NK-92 (cell line): Measurements from ENCODE around the gene CCDC148.
"Not testable (repeated sequence)": the region's sequence is repeated elsewhere in the genome, so short reads cannot be mapped to it uniquely, and the experiment has no call there.

ENCODE experiments used
- DNase-seq: peaks from one replicate; lab custom pipeline; 2025; ENCODE audit not compliant: unreplicated experiment; lab: John Stamatoyannopoulos, UW

The CCDC148 gene

DNA sequence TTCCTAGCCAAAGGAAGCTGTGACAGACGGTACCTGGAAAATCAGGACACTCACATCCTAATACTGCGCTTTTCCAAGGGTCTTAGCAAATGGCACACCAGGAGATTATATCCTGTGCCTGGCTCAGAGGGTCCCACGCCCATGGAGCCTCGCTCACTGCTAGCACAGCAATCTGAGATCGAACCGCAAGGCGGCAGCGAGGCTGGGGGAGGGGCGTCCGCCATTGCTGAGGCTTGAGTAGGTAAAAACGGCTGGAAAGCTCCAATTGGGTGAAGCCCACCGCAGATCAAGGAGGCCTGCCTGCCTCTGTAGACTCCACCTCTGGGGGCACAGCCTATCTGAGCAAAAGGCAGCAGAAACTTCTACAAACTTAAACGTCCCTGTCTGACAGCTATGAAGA lies 22.8 kb downstream of the CCDC148 start:
- DNase-seq, result not testable (repeated sequence)

DNA sequence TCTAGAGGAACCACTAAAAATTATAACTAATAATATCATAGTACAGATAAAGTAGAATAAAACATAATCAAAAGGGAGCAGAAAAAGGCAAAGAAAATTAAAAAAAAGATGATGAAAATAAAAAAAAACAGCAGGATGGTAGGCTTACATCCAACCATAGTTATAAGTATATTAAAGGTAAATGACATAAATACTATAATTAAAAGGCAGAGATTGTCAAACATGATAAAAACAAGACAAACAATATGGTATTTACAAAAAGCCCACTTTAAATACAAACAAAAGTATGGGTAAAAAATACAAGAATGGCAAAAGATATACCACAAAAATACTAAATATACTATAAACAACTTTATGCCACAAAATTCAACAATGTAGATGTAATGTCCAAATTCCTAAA lies 24.4 kb downstream of the CCDC148 start:
- DNase-seq, result no peak

DNA sequence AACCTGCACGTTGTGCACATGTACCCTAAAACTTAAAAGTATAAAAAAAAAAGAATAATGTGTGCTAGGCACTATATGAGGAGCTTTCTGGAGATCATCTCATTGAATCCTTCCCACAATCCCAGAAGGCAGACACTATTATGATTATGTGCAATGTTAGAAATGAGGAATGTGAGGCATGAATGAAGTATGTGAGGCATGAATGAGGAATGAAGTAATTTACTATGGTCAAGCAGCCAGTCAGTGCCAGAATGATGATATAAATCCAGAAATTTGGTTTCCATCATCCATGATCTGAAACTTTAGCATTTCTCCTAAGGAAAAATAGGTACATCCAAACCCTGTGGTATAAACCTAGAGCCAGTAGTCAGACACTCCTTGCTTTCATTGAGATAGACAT lies 42.0 kb downstream of the CCDC148 start:
- no peak for DNase-seq

DNA sequence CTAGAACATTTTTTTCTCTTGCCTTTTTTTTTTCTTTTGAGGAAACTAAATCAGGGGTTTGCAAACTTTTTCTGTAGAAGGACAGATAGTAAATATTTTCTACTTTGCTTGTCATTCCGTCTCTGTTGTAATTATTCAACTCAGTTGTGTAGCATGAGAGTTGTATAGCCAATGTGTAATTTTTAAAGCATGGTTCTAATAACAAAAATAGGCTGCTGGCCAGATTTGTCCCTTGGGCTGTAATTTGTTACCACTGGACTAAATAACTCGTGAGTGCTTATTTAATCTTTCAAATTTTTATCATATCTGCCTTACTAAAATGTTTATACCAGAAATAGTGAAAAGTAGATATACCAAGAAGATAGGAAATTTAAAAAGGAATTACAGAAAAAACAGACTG lies 43.0 kb downstream of the CCDC148 start:
- no peak for DNase-seq

DNA sequence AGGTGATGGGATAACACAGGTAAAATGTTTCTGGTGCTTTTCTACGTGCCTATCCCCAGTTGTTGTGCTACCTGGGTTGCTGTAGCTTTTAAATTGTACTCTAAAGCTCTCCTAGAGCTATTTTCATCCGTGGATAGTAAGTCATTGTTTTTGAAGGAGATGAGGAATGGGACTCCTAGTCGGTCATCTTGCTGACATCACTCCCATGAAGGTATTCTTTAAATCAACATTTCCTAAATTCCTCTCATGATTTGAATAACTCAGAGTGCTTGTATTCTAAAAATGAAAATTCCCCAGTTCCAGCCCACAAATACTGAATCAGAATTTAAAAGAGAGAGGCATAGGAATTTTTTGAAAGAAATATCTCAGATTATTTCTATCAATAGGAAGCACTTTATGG lies 44.3 kb downstream of the CCDC148 start:
- DNase-seq, result no peak

DNA sequence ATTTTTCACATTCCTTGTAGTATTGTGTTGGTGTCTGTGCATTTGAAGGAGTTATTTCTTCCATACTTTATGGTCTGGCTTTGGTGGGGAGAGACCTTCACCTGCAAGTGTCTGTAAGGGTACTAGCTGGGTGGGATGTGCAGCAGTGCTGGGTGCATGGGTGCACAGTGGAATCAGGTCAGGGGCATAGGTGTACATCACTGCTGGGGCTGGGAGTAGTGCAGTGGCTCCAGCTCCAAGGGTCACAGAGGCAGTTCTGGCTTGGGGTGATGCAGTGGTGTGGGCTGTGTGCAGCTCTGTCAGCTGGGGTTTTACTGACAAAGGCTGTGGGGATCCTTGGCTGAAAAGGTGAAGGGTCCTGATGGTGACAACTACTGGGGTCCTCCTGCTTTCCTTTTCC lies 44.8 kb downstream of the CCDC148 start:
- no peak for DNase-seq

DNA sequence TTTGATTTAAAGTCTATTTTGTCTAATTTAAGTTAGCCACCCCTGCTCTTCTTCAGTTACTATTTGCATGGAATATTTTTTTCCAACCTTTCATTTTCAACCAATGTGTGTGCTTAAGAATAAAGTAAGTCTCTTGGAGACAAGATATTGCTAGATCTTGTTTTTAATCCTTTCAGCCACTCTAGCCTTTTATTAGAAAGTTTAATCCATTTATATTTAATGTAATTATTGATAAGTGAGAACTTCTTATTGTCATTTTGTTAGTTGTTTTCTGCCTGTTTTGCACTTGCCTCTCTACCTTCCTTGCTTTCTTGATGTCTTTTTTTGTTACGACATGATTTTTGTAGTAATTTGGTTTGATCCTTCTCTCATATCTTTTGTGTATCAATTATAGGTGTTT lies 46.4 kb downstream of the CCDC148 start:
- no peak for DNase-seq

DNA sequence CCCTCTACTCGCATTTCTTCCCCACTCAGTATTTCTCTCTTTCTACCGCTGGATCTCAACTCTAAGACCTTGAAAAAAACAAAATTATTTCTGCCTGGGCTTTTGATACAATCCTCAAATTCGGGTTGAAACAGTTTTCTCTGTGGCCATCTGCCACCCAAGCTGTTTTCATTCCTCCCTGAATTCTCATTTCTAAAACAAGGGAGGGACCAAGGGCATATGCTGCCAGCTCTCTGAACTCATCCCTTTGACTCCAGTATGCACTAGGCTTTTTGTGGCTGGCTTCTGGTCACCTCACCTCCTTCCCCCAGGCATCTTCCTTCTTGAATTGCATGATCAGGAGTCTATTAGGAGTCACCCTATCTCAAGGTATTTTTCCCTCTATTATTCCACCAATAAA lies 49.5 kb downstream of the CCDC148 start:
- DNase-seq, result no peak

DNA sequence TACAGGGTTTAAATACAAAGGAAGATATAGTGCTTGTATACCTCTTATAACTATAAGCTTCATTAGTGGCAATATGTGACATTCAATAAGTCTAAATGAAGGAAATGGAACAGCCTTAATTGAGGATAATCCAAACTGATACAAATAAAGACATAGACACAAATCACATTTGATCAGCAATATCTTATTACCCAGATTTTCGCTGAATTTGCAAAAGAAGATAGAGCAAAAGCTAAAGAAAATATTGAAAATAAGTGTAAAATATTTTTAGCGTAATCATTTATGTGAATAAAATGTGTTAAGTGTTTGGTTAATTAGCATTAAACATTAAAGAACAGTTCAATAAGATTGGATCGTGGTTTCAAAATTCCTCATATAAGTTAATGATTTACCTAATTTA lies 51.2 kb downstream of the CCDC148 start:
- no peak for DNase-seq

DNA sequence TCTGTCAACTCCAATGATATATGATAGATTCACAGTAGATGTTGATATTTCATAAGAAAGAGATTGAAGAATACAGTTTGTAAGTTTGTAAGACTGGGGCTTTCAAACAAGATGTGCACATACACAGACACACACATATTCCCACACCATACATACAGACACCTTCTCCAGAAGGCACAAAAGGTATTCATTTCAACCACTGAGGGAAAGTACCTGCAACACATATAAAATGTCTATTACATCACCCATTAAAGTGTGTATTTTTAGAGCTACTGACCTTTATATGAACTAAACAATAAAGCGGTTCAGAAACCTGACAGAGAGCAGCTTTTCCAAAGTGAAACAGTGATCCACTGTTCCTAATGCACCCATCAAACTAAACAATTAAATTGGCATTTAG lies 53.3 kb downstream of the CCDC148 start:
- no peak for DNase-seq

DNA sequence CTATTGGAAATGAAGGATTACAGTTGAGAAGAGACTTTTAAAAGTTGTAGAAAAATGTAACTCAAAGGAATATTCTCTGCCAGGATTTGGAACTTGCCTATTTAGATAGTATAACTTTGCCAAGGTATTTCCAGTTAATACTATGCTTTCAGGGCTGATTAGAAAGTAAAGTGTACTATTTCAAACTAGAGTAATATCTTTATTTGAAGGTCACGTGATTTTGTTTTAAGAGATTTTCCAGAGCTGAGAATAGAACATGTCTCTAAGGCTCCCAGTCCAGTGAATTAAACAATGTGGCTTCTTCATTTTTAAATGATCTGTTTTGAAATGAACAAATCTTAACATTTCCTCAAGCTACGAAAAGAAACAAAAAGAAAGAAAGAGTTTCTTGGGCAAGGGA lies 53.9 kb downstream of the CCDC148 start:
- DNase-seq, result no peak

DNA sequence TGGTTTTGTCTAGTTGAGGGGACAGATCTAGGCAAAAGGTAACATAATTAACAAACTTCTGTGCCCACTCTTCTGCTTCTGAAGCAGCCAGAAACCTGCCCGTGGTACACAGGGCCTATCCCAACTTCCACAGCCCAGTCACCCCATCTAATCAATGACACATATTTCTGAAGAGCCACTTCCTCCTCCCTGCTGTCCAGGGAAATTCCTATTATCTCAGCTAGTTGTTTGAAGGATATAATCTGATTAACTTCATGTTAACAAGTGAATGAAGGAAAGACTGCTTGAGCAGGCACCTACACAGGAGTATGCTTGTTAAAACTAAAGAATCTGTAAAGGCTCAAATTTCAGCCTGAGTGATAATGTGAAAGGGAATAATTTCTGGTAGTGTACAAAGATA lies 61.4 kb downstream of the CCDC148 start:
- DNase-seq, result no peak

DNA sequence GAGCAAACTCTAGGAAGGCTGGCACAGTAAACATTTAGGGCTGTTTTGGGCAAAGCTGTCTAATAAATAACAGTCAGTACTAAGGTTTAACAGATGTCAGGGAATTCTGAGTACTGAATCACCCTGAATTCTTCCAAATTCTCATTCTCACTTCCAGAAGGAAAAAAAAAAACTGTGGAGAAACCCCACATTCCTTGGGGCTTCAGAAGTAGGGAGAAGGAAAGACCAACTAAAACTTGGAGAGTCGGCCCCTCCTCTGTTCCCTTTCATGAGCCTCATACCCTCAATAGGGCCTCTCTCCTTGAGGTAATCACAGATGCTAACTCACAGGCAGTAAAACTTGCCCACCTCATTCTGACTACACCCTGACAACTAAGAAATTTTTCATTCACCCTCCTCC lies 62.1 kb downstream of the CCDC148 start:
- DNase-seq, result no peak

DNA sequence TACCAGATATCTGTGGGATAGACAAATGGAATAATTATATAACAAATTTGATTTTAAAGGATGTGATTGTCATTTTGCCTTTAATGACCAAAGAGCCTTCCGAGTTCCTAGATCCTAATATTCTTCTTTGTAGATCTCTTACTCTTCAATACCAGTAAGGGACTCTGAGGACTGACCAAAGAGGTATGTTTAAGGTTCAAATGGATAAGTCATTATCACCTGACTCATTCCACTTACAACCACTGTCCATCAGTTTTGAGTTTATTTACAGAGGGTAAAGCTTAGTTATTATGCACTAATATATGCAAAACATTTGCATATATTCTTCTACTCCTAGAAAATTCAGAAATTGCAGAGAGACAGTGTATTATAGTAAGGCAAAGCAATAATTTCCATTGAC lies 62.7 kb downstream of the CCDC148 start:
- no peak for DNase-seq

DNA sequence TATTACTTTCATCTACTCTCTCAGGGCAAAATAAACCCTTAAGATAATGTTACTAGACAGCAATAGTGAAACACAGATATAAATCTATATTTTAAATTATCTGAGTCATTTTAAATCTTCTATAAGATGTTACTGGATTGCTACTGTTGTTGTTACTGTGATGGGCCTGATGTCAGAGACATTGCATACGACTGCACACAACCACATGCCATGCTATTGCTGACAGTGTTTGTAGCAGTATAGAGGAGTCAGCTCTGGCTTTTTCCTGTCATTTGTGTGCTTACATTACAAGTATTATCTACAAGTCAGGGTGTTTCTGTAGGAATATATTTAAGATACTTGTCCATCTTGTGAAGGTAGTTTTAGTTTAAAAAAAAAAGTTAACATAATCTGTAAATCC lies 63.9 kb downstream of the CCDC148 start:
- no peak for DNase-seq

DNA sequence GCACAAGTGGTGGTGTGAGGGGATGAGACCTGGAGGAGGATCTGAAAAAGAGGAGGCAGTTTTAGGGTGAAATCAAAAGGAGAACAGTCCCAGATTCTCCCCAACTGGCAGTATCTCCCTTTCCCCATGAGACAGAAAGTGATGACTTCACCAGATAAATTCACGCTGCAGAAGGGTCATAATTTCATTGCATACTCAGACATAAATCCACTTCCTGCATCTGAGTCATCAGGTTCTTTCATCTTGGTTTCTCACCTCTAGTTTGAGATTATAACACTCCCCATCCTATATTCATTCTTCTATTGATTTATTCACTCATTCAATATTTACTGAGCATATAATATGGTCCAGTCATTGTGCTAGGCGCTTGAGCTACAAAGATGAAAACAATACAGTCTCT lies 64.7 kb downstream of the CCDC148 start:
- no peak for DNase-seq

DNA sequence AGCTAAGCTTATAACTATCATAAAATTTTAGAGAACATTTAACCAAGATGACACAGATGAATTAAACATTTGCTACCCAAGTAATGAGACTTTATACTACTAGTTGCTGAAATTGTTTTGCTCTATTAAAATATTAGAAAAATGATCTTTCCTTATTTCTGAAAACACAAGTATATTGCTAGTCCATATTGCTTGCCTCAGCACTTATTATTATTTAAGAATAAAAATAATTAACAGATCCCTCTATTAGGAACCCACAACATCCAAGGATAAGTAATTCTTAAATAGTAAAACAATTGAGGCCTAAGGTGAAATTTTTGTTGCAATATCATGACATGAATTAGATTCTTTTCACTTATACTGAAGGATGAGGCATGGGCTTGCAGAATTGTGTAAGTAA lies 65.2 kb downstream of the CCDC148 start:
- DNase-seq, result no peak

DNA sequence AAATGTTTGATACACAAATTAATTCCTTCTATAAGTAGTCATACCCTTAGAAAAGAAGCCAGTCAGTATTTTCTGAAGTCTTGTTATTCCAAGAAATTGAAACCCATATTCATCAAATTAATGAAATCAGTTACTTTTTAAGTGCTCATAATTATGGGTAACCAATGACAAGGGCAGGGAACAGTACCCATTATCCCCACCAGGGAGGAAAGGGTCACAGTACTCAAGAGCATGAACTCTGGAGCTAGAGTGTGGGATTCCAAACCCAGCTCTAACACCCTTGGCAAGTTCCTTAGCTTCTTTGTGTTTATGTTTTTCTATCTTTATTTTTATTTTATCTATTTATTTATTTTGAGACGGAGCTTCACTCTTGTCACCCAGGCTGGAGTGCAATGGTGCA lies 68.4 kb downstream of the CCDC148 start:
- no peak for DNase-seq

DNA sequence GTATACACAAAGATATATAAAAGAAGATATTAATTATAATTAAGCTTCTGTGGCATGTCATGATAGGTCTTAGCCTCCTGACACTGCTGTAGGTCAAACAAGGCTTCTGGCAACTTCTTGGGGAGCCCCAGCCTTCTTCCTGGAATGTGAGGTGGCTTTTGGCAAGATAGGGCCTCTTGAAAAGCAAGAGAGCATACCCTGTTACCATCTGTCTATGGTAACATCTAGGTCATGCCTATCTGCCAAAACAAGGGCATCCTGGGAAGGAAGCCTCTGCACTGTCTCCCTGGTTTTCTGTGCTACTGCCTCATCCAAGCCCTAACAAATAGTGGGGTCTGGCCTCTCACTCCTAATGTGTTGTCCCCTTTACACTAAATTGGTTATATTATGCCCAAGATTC lies 70.9 kb downstream of the CCDC148 start:
- no peak for DNase-seq

DNA sequence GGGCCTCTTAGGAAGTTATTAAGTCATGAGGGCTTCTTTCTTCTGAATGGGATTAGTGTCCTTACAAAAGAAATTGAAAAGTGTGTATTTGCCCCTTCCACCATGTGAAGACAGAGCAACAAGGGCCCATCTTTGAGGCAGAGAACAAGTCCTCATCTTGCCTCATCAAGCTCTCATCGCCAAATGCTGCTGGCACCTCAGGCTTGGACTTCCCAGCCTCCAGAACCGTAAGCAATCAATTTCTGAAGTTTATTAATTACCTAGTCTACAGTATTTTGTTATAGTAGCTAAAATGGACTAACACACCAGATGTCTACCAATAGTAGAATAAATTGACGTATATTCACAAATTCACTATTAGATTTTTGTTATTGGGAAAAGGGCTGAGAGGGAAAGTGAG lies 74.6 kb downstream of the CCDC148 start:
- DNase-seq, result no peak

DNA sequence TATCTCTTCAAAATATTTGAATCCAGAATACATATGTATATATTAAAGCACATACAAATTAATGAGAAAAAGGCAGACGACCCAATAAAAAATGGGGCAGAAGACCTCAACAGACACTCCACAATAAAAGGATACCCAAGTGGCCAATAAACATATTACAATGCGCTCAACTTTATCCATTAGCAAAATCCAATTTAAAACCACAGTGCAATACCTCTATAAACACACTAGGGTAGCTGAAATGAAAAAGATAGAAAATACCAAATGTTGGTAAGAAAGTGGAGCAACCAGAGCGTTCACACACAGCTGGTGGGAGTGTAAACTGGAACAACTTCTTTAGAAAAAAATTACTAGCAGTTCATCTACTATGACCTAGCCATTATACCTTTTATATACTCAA lies 75.3 kb downstream of the CCDC148 start:
- DNase-seq, result no peak

DNA sequence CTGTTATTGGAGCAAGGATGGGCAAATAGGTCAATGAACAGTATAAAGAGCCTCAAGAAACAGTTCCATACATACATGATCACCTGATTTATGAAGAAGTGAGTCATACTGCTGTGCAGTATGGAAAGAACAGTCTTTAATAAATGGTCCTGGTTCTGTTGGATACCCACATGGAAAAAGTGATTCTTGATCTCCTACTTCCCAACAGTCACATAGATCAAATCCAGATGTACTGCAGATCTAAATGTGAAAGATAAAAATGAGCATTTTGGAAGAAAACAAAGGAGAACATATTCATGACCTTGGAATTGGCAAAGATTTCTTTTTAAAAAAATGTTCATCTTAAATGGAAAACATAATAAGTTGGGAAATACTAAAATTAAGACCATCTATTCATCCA lies 75.8 kb downstream of the CCDC148 start:
- no peak for DNase-seq

DNA sequence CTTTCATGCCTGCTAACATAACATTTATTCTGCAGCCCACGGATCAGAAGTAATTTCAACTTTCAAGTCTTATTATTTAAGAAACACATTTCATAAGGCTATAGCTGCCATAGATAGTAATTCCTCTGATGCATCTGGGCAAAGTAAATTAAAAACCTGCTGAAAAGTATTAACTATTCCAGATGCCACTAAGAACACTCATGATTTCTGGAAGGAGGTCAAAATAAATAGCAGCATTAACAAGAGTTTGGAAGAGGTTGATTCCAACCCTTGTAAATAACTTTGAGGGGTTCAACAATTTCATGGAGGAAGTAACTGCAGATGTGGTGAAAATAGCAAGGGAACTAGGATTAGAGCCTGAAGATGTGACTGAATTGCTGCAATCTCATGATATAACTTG lies 77.6 kb downstream of the CCDC148 start:
- no peak for DNase-seq

DNA sequence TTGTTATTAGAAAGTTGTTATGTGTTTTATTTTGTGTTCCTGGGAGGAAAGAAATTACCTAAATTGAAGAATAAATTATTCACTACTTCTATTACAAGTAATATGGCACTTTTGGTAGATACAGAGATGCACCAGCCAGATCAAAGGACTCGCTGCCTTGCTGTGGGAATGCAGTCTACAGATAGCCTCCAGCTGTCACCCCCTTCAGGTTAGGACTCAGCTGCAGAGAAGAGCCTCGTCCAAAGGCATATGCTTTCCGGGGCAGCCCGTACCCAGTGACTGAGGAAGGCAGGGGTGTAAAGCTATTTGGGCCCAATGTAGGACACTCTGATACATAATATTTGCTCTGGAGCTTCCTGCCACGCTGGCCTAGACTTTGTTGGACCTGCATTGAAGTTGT lies 90.2 kb downstream of the CCDC148 start:
- no peak for DNase-seq
